HepG2 (cell line): ENCODE results near the gene HAUS5. TPM values are rescaled to one million over a fixed set of nuclear protein-coding genes. Genes with fewer than 3 reads are reported as not detected.
A peak's percentile ranks its signal among the peaks of the same experiment; 100 is the strongest.

Experiments used
- ATF7-NPFF ChIP-seq: sonication (generic); formaldehyde crosslinking; IDR thresholded peaks from 2 replicates; pipeline ENCODE4 v1.8.1; 2023; ENCODE audit warnings: mild to moderate bottlenecking, low read depth, missing genetic modification reagents, moderate library complexity
- CEBPG ChIP-seq: IDR thresholded peaks from 2 replicates; pipeline ENCODE4 v1.6.1; 2016
- FOXA1 ChIP-seq, 2 experiments: fragments of 450-650 bp in 1 of 2; sonication (generic) in 1 of 2; formaldehyde crosslinking in 1 of 2; IDR thresholded peaks; 2 replicates each; pipeline versions ENCODE4 v1.4.0 to v1.6.1; 2016 to 2020; ENCODE audit warnings: missing genetic modification reagents in 1 of 2
- HDAC1 ChIP-seq: sonication (generic); formaldehyde crosslinking; IDR thresholded peaks from 2 replicates; pipeline ENCODE4 v1.5.1; 2020; ENCODE audit warnings: mild to moderate bottlenecking, missing genetic modification reagents
- KLF6 ChIP-seq: IDR thresholded peaks from 2 replicates; pipeline ENCODE4 v1.8.0; 2016; ENCODE audit warnings: missing biosample characterization, missing genetic modification reagents
- MTF2 ChIP-seq: sonication (generic); formaldehyde crosslinking; IDR thresholded peaks from 2 replicates; pipeline ENCODE4 v1.5.0; 2020; ENCODE audit warnings: missing genetic modification reagents, borderline replicate concordance
- NFATC3 ChIP-seq: sonication (generic); formaldehyde crosslinking; IDR thresholded peaks from 2 replicates; pipeline ENCODE4 v1.5.1; 2020; ENCODE audit warnings: mild to moderate bottlenecking, missing genetic modification reagents
- RFXAP ChIP-seq: sonication (generic); formaldehyde crosslinking; IDR thresholded peaks from 2 replicates; pipeline ENCODE4 v1.4.0; 2020; ENCODE audit warnings: missing genetic modification reagents, borderline replicate concordance
- SALL1 ChIP-seq: sonication (generic); formaldehyde crosslinking; IDR thresholded peaks from 2 replicates; pipeline ENCODE4 v1.8.0; 2022; ENCODE audit warnings: mild to moderate bottlenecking, missing genetic modification reagents
- SOX5 ChIP-seq: IDR thresholded peaks from 2 replicates; pipeline ENCODE4 v1.6.1; 2016; ENCODE audit warnings: borderline replicate concordance
- SOX6 ChIP-seq, 2 experiments: fragments of 450-650 bp in 1 of 2; sonication (generic) in 1 of 2; formaldehyde crosslinking in 1 of 2; IDR thresholded peaks; 2 replicates each; pipeline versions ENCODE4 v1.4.0 to v1.6.1; 2017 to 2020; ENCODE audit warnings: antibody characterized with exemption in 1 of 2, mild to moderate bottlenecking in 1 of 2, missing genetic modification reagents in 1 of 2
- TARDBP ChIP-seq: sonication (generic); formaldehyde crosslinking; IDR thresholded peaks from 2 replicates; pipeline ENCODE4 v1.8.0; 2022; ENCODE audit warnings: mild to moderate bottlenecking, missing genetic modification reagents
- ZNF562 ChIP-seq: sonication (generic); formaldehyde crosslinking; IDR thresholded peaks from 2 replicates; pipeline ENCODE4 v1.8.0; 2022; ENCODE audit warnings: missing genetic modification reagents, borderline replicate concordance
- ZNF616 ChIP-seq: sonication (generic); formaldehyde crosslinking; IDR thresholded peaks from 2 replicates; pipeline ENCODE4 v1.5.0; 2020; ENCODE audit warnings: low read depth, mild to moderate bottlenecking, missing genetic modification reagents
- polyA plus RNA-seq, 8 experiments: library from polyadenylated mRNA; depleted of rRNA in 3 of 8; stranded (reverse) in 7 of 8; unstranded in 1 of 8; fragments of >200 nt; fragmentation: Illumina TruSeq in 4 of 8; extraction: Trizol in 4 of 8; gene quantifications; 2 replicates each; pipeline versions ENCODE4 v1.2.1 to v1.2.3, GENCODE V29; 2011 to 2016; ENCODE audit warnings: low read depth in 4 of 8, missing spikeins in 1 of 8, mixed read lengths in 1 of 8; ENCODE audit not compliant: insufficient read depth in 1 of 8
- total RNA-seq, 5 experiments: library from RNA; depleted of rRNA; stranded (reverse); fragments of >200 nt; fragmentation: Illumina TruSeq; extraction: Trizol; gene quantifications; 2 replicates each; pipeline ENCODE4 v1.2.3, GENCODE V29; 2016; ENCODE audit warnings: low read depth in 1 of 5
- TF ChIP-seq, protein P1 (sequence below): IDR thresholded peaks from 2 replicates; pipeline ENCODE4 v1.6.1; 2016; ENCODE audit warnings: mild to moderate bottlenecking
- TF ChIP-seq, protein P2 (sequence below): sonication (generic); formaldehyde crosslinking; IDR thresholded peaks from 2 replicates; pipeline ENCODE4 v1.4.0; 2020; ENCODE audit warnings: mild to moderate bottlenecking, missing genetic modification reagents
- TF ChIP-seq, protein P3 (sequence below), 2 experiments: sonication (generic) in 1 of 2; formaldehyde crosslinking in 1 of 2; IDR thresholded peaks; 2 replicates each; pipeline versions ENCODE4 v1.4.0 to v1.6.1; 2018 to 2020; ENCODE audit warnings: missing genetic modification reagents in 2 of 2, borderline replicate concordance in 1 of 2, low read depth in 1 of 2, mild to moderate bottlenecking in 1 of 2, missing biosample characterization in 1 of 2
- TF ChIP-seq, protein P4 (sequence below): sonication (generic); formaldehyde crosslinking; IDR thresholded peaks from 2 replicates; pipeline ENCODE4 v1.8.1; 2023; ENCODE audit warnings: missing genetic modification reagents, inconsistent platforms, borderline replicate concordance

Gene HAUS5
- total and polyA plus RNA-seq, 2 of the 13 experiments (the other 11 are each of a cell fraction or from before 2014, with no cell fraction given): 10.3 to 17.7 TPM

DNA sequence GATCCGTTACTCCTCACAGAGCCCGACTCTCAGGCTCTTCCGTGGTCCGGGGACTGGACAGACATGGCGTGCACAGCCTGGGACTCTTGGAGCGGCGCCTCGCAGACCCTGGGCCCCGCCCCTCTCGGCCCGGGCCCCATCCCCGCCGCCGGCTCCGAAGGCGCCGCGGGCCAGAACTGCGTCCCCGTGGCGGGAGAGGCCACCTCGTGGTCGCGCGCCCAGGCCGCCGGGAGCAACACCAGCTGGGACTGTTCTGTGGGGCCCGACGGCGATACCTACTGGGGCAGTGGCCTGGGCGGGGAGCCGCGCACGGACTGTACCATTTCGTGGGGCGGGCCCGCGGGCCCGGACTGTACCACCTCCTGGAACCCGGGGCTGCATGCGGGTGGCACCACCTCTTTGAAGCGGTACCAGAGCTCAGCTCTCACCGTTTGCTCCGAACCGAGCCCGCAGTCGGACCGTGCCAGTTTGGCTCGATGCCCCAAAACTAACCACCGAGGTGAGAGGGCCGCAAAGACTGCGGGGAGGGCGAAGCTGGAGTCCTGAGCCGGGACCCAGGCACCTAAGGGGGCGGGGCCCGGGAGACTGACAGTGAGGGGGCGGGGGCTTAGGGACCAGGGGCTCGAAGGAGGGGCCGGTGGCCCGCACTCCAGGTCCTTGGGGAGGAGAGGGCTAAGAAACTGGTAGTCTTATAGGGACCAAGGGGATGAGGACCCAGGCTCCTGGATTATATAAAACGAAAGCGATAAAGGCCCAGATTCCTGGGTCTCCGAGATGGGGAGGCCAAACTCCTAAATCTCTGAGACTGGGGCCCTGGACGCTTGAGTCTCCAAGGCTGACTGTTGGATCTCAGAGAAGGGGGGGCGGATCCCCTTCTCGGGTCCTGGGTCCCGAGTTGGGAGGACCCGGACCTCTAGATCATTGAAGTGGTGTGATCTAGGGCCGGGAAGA is 31.0 kb downstream of the HAUS5 start (continued):
- TF ChIP-seq ATF7-NPFF (CRISPR knock-in tag) (peak; percentile 88), CEBPG (peak; percentile 3; the same call in 1 of the 2 replicates), SOX6 (IDR thresholded peaks at IDR 0.05) (no peak), SOX6 (CRISPR knock-in tag; IDR thresholded peaks at IDR 0.05) (no peak), SOX5 (no peak), NFATC3 (no peak), ZNF562 (CRISPR knock-in tag) (no peak), ZNF616 (peak; percentile 87; the same call in 1 of the 2 replicates), FOXA1 (IDR thresholded peaks at IDR 0.05) (no peak), FOXA1 (CRISPR knock-in tag; IDR thresholded peaks at IDR 0.05) (0 out of 2 replicates have a peak, but pooled peaks have one; percentile 5), MTF2 (CRISPR knock-in tag) (no peak), KLF6 (CRISPR knock-in tag) (peak; percentile 60; the same call in 1 of the 2 replicates), SALL1 (CRISPR knock-in tag) (peak; percentile 73), RFXAP (CRISPR knock-in tag) (peak; percentile 79), TARDBP (peak; percentile 70), HDAC1 (CRISPR knock-in tag) (peak; percentile 49)
- TF ChIP-seq, protein P1, sequence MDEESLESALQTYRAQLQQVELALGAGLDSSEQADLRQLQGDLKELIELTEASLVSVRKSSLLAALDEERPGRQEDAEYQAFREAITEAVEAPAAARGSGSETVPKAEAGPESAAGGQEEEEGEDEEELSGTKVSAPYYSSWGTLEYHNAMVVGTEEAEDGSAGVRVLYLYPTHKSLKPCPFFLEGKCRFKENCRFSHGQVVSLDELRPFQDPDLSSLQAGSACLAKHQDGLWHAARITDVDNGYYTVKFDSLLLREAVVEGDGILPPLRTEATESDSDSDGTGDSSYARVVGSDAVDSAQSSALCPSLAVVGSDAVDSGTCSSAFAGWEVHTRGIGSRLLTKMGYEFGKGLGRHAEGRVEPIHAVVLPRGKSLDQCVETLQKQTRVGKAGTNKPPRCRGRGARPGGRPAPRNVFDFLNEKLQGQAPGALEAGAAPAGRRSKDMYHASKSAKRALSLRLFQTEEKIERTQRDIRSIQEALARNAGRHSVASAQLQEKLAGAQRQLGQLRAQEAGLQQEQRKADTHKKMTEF (CRISPR knock-in tag): peak; percentile 84
- TF ChIP-seq, protein P2, sequence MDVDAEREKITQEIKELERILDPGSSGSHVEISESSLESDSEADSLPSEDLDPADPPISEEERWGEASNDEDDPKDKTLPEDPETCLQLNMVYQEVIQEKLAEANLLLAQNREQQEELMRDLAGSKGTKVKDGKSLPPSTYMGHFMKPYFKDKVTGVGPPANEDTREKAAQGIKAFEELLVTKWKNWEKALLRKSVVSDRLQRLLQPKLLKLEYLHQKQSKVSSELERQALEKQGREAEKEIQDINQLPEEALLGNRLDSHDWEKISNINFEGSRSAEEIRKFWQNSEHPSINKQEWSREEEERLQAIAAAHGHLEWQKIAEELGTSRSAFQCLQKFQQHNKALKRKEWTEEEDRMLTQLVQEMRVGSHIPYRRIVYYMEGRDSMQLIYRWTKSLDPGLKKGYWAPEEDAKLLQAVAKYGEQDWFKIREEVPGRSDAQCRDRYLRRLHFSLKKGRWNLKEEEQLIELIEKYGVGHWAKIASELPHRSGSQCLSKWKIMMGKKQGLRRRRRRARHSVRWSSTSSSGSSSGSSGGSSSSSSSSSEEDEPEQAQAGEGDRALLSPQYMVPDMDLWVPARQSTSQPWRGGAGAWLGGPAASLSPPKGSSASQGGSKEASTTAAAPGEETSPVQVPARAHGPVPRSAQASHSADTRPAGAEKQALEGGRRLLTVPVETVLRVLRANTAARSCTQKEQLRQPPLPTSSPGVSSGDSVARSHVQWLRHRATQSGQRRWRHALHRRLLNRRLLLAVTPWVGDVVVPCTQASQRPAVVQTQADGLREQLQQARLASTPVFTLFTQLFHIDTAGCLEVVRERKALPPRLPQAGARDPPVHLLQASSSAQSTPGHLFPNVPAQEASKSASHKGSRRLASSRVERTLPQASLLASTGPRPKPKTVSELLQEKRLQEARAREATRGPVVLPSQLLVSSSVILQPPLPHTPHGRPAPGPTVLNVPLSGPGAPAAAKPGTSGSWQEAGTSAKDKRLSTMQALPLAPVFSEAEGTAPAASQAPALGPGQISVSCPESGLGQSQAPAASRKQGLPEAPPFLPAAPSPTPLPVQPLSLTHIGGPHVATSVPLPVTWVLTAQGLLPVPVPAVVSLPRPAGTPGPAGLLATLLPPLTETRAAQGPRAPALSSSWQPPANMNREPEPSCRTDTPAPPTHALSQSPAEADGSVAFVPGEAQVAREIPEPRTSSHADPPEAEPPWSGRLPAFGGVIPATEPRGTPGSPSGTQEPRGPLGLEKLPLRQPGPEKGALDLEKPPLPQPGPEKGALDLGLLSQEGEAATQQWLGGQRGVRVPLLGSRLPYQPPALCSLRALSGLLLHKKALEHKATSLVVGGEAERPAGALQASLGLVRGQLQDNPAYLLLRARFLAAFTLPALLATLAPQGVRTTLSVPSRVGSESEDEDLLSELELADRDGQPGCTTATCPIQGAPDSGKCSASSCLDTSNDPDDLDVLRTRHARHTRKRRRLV (CRISPR knock-in tag): no peak; the same call in 1 of the 2 replicates
- TF ChIP-seq, protein P3, sequence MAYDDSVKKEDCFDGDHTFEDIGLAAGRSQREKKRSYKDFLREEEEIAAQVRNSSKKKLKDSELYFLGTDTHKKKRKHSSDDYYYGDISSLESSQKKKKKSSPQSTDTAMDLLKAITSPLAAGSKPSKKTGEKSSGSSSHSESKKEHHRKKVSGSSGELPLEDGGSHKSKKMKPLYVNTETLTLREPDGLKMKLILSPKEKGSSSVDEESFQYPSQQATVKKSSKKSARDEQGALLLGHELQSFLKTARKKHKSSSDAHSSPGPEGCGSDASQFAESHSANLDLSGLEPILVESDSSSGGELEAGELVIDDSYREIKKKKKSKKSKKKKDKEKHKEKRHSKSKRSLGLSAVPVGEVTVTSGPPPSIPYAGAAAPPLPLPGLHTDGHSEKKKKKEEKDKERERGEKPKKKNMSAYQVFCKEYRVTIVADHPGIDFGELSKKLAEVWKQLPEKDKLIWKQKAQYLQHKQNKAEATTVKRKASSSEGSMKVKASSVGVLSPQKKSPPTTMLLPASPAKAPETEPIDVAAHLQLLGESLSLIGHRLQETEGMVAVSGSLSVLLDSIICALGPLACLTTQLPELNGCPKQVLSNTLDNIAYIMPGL (CRISPR knock-in tag; IDR thresholded peaks at IDR 0.05; ENCODE audit: borderline replicate concordance in 1 of 2, low read depth in 1 of 2): peak; percentile 70 to 81; a peak in 2 of 4 replicates
- TF ChIP-seq, protein P4, sequence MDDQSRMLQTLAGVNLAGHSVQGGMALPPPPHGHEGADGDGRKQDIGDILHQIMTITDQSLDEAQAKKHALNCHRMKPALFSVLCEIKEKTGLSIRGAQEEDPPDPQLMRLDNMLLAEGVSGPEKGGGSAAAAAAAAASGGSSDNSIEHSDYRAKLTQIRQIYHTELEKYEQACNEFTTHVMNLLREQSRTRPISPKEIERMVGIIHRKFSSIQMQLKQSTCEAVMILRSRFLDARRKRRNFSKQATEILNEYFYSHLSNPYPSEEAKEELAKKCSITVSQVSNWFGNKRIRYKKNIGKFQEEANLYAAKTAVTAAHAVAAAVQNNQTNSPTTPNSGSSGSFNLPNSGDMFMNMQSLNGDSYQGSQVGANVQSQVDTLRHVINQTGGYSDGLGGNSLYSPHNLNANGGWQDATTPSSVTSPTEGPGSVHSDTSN (CRISPR knock-in tag): 0 out of 2 replicates have a peak, but pooled peaks have one; percentile 55
